Fibroblast of skin of back (primary cell): ENCODE data around the gene TJP1.
"Not testable (repeated sequence)": the region's sequence is repeated elsewhere in the genome, so short reads cannot be mapped to it uniquely, and the experiment has no call there.

ENCODE experiments used
- DNase-seq: peaks from one replicate; pipeline ENCODE4 v3.0.0-alpha.2; 2013

The TJP1 gene

GRCh38 chr15:29657476-29657817 is 164.8 kb downstream of the TJP1 start:
- not testable (repeated sequence) for DNase-seq

GRCh38 chr15:29656636-29657475 is 165.4 kb downstream of the TJP1 start:
- DNase-seq = no peak

- no peak for DNase-seq
These were observed 169.7 kb downstream of the TJP1 start for GRCh38 chr15:29652595-29652994.

- no peak for DNase-seq
These were observed 170.6 kb downstream of the TJP1 start for GRCh38 chr15:29651476-29652233.
